ENCODE data around the gene PLCXD1.

The PLCXD1 gene

DNA sequence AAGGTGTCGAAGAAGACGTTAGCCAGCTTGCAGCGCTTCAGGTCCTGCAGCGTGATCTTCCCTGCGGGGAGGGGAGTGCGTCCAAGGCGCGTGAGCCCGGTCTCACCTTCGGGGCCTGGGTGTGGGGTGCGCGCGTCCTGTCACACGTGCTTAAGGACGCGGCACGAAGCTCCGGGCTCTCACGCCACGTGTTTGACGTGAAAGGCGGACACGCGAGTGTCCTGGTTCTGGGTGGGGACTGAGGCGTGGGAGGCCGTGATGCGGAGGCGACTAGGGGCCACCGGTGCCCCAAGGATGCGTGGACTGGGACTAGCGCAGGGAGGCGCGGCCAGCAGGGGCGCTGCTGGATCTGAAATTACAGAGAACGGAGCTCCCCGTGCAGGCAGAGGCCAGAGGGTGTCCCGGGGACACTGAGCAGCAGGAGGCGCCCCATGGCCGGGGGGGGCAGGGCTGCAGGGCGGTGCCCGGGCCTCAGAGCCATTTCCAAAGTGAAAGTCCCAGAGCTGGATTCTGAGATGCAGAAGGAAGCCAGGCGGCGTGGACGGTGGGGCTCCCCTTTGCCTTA, 57.7 kb downstream of the PLCXD1 start:
- H3K9me3 Mint-ChIP-seq: peaks cover 9% of the 10 kb centered on the region
- no peaks in the 10 kb centered on the region for H3K4me1 Mint-ChIP-seq (ENCODE audit: low read depth)
- H3K4me3 Mint-ChIP-seq: no peak overlapping the region
- H3K27ac Mint-ChIP-seq: no peak overlapping the region
- H3K27me3 Mint-ChIP-seq (ENCODE audit: low read depth): no peaks in the 10 kb centered on the region
- peaks cover 29% of the 10 kb centered on the region for H3K36me3 Mint-ChIP-seq (ENCODE audit: low read depth)

DNA sequence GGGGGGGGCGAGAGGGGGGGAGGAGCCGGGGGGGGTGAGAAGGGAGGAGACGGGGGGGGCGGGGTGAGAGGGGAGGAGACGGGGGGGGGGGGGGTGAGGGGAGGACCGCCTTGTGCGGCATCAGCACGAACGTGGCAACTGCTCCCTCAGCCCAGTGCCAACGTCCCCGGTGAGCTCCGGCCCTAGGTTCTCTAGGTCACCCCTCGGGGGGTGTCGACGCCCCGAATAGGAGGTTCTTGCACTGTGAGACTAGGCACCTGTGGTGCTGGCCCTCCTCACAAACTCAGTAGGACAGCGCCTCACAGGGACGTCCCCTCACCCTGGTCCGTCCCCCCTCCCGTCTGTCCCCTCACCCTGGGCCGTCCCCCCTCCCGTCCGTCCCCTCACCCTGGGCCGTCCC, 58.9 kb downstream of the PLCXD1 start:
- Mint-ChIP-seq H3K4me1 (ENCODE audit: low read depth) (no peaks in the 10 kb centered on the region), H3K27me3 (ENCODE audit: low read depth) (no peaks in the 10 kb centered on the region), H3K4me3 (no peak overlapping the region), H3K36me3 (ENCODE audit: low read depth) (peaks cover 35% of the 10 kb centered on the region), H3K9me3 (peaks cover 9% of the 10 kb centered on the region), H3K27ac (no peak overlapping the region)

DNA sequence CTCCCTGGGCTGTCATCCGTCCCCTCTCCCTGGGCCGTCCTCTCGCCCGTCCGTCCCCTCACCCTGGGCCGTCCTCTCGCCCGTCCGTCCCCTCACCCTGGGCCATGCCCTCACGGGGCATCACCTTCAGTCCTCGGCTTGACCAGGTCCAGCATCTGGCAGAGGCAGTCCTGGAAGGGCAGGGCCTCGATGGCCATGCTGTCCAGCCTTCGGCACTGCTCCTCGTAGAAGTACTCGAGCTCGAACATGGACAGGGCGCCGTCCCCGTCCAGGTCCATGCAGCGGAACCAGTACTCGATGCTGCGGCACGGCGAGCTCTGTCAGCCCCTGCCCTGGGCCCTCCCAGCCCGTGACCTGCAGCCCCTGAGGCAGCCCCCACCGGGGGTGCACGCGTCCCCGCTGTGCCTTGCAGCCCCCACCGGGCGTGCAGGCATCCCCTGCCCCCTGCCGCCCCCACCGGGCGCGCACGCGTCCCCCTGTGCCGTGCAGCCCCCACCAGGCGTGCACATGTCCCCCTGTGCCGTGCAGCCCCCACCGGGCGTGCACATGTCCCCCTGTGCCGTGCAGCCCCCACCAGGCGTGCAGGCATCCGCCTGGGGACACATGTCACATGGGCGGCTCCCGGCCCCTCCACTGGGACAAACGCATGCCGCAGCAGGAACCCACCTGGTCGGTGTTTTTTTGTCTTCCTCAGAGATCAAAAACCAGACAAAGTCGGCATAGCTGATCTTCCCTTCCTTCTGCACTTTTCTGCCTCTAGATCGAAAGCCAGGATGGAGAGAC, 59.7 kb downstream of the PLCXD1 start:
- Mint-ChIP-seq H3K9me3 (peaks cover 9% of the 10 kb centered on the region), H3K27me3 (ENCODE audit: low read depth) (no peaks in the 10 kb centered on the region), H3K4me3 (no peak overlapping the region), H3K4me1 (ENCODE audit: low read depth) (no peaks in the 10 kb centered on the region), H3K36me3 (ENCODE audit: low read depth) (peaks cover 37% of the 10 kb centered on the region), H3K27ac (no peak overlapping the region)

DNA sequence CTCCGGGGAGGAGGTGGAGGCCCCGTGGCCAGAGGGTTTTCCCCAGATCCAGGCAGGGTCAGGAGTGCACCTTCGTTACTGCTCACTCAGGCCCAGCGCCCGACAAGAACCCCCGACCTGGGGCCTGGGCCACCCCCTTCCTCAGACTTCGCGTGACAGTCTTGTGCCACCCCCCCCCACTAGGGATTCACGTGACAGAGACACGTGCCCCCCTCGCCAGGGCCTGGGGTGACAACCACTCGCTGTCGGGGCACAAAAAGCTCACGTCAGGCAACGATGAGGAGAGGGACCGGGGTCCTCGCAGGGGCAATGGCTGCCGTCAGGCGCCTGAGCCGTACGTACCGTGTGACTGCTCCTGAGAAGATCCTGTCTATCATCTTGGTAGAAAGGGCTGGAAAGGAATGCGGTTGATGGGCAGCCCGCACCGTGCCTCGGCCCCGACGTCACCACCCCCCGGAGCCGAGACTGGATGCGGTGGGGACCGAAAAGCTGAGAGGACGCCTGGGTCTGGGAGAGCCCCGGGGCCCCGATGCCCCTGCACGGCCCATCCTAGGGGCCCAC, 60.4 kb downstream of the PLCXD1 start:
- Mint-ChIP-seq H3K4me1 (ENCODE audit: low read depth) (no peaks in the 10 kb centered on the region), H3K9me3 (peaks cover 4% of the 10 kb centered on the region), H3K36me3 (ENCODE audit: low read depth) (peaks cover 31% of the 10 kb centered on the region), H3K27ac (no peak overlapping the region), H3K27me3 (ENCODE audit: low read depth) (no peaks in the 10 kb centered on the region), H3K4me3 (no peak overlapping the region)

DNA sequence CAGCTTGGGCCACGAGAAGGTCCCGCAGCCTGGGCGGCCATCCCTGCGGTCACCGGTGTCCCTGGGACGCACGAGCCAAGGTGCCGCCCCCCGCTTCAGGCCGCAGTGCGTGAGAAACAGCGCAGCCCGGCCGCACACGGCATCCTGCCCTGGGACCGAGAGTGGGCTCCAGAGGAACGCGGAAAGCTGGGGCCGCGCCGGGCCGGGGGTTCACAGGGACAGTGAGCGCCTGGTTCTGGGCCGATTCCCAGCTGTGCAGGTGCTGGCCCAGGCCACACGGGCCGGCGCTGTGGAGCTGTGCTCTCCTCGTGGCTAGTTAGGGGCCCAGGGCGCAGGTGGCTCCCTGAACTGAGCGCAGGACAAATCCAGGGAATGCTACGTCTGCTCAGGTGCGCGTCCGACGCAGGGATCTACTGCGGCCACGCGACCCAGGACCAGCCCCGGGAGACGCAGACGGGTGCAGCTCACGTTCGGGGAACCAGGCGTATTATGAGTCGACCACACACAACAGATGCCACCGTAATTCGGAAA, 63.3 kb downstream of the PLCXD1 start:
- peaks cover 3% of the 10 kb centered on the region for H3K9me3 Mint-ChIP-seq

DNA sequence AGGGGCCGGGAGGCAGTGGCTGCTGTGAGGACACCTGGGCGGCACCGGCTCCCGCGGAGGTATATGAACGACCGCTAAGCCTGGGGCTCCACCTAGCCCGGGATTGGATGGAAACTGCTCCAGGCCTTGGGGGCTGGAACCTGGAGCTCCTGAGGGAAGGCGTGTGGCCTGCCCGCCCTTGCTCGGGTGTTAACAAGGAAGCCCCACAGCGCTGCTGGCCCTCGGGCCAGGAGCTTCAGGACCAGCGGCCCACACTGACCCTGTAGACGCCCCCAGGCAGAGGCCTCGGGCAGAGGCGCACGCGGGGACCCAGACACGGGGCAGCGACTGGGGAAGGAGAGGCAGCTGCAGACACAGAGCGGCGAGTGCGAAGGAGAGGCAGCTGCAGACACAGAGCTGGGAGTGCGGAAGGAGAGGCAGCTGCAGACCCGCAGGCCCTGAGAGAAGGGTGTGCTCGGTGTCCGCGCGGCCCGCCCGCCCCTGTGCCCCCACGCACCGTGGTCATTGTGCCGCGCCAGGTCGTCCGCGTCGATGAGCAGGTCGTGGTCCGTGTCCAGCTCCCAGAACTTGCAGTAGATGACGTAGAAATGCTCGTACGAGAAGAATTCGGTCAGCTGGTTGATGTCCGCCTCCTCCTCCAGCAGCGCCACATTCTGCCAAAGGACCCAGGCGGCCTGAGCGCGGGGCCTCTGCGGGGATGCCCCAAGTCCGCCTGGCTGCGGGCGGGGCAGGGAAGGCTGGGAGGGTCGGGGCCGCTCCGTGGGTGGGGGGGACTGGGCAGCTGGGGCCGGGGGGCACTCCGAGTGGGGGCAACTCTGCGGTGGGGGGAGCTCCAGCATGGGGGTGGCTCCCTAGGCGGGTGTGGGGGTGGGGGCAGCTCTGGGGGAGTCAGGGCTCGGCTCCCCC, 64.1 kb downstream of the PLCXD1 start:
- H3K27ac Mint-ChIP-seq: no peak overlapping the region
- H3K36me3 Mint-ChIP-seq (ENCODE audit: low read depth): peaks cover 23% of the 10 kb centered on the region
- H3K4me3 Mint-ChIP-seq: no peak overlapping the region
- no peaks in the 10 kb centered on the region for H3K27me3 Mint-ChIP-seq (ENCODE audit: low read depth)
- H3K4me1 Mint-ChIP-seq (ENCODE audit: low read depth): peaks cover 2% of the 10 kb centered on the region
- peaks cover 3% of the 10 kb centered on the region for H3K9me3 Mint-ChIP-seq

More for the DNA sequence above, 63.3 kb downstream of the PLCXD1 start:
- H3K27me3 Mint-ChIP-seq (ENCODE audit: low read depth): no peaks in the 10 kb centered on the region
- no peak overlapping the region for H3K27ac Mint-ChIP-seq
- H3K4me1 Mint-ChIP-seq (ENCODE audit: low read depth): peaks cover 2% of the 10 kb centered on the region
- no peak overlapping the region for H3K4me3 Mint-ChIP-seq
- H3K36me3 Mint-ChIP-seq (ENCODE audit: low read depth): peaks cover 23% of the 10 kb centered on the region

DNA sequence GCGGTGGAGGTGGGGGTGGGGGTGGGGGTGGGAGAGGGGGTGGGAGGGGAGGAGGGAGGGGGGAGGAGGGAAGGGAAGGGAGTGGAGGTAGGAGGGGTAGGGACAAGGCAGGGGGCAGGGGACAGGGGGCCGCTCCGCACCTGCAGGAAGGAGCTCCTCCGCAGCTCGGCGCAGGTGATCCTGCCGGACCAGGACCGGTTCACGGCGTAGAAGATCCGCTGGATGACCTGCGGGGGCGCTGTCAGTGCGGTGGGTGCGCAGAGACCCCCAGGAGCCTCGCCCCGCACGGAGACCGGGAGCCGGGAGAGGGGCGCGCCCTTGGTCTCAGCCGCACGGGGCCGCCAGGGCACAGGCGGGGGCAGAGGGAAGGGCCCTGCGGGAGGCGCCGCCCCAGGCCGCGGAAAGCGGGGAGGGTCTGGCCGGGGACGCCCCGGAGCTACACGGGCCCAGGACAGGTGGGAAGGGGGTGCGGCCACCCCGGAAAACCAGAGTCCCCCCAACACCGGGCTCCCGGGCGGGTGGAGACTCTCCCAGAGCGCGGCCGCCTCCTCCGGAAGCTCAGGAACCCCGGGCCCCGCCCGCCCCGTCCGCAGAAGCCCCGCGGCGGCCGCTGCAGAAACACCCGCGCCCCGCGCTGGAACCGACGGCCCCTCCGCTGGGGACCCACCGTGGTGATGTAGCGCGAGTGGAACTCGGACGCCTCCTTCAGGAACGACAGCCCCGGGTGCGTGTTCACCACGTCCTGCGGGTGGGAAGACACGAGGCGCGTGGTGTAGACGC, 65.0 kb downstream of the PLCXD1 start:
- H3K9me3 Mint-ChIP-seq: peaks cover 3% of the 10 kb centered on the region
- H3K4me3 Mint-ChIP-seq: no peak overlapping the region
- peaks cover 23% of the 10 kb centered on the region for H3K36me3 Mint-ChIP-seq (ENCODE audit: low read depth)
- no peaks in the 10 kb centered on the region for H3K27me3 Mint-ChIP-seq (ENCODE audit: low read depth)
- H3K27ac Mint-ChIP-seq: no peak overlapping the region
- H3K4me1 Mint-ChIP-seq (ENCODE audit: low read depth): peaks cover 2% of the 10 kb centered on the region

DNA sequence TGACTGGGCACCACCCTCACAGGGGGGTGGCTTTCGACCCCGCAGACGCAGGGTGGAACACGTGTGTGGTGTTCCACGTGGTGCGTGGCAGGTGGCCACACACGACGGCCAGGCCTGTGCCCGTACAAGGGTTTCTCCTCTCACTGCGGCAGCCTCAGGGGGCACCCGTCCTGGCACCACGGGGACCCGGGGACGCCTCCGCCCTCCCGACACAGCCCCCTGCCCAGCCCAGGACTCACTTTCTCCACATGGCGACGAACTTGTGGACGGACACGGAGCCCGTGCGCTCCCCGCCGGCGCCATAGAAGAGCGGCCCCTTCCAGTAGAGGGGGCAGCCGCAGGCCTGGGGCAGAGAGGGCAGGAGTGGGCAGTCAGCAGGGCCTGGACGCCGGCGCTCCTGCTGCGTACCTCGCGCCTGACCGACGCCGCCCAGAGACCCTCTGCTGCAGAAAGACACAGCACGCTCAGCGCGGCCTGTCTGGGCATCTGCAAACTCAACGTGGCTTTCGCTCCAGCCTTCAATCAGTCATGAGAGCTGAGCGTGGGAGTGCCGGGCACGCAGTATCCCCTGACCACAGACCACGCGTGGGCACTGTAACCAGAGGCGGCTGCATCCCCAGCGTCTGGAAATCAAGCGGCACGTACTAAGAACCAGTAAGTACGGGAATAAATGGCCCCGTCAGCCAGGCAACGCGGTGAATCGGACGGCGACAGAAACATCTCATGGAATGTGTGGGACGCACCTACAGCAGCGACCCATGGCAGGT, 66.4 kb downstream of the PLCXD1 start:
- H3K9me3 Mint-ChIP-seq: no peaks in the 10 kb centered on the region
- no peak overlapping the region for H3K27ac Mint-ChIP-seq
- peaks cover 2% of the 10 kb centered on the region for H3K4me1 Mint-ChIP-seq (ENCODE audit: low read depth)
- no peaks in the 10 kb centered on the region for H3K27me3 Mint-ChIP-seq (ENCODE audit: low read depth)
- H3K36me3 Mint-ChIP-seq (ENCODE audit: low read depth): peaks cover 15% of the 10 kb centered on the region
- no peak overlapping the region for H3K4me3 Mint-ChIP-seq

DNA sequence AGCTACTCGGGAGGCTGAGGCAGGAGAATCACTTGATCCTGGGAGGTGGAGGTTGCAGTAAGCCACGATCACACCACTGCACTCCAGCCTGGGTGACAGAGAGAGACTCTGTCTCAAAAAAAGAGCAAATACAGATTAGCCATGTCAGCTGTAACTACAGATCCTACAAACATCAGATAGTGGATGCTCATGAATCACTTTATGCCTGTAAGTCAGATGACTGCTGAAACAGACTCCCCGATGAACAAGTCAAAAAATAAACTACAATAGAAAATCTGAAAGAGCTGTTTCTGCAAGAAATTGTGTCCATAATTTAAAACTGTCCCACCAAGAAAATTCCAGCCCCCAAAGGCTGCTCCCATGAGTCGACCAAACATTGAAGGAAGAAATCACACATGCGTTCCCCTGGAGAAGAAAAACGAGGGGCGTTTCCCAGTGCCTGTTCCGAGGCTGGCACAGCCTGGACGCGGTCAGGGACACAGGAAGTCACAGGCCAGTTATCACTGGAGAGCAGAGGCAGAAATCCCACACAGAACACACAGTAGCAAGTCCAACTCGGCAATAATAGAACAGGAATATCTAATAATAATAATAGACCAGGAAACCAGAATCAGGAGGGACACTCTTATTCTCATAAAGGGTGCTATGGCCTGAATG, 67.4 kb downstream of the PLCXD1 start:
- H3K4me3 Mint-ChIP-seq: no peak overlapping the region
- peaks cover 2% of the 10 kb centered on the region for H3K4me1 Mint-ChIP-seq (ENCODE audit: low read depth)
- no peaks in the 10 kb centered on the region for H3K9me3 Mint-ChIP-seq
- no peak overlapping the region for H3K27ac Mint-ChIP-seq
- peaks cover 15% of the 10 kb centered on the region for H3K36me3 Mint-ChIP-seq (ENCODE audit: low read depth)
- no peaks in the 10 kb centered on the region for H3K27me3 Mint-ChIP-seq (ENCODE audit: low read depth)

DNA sequence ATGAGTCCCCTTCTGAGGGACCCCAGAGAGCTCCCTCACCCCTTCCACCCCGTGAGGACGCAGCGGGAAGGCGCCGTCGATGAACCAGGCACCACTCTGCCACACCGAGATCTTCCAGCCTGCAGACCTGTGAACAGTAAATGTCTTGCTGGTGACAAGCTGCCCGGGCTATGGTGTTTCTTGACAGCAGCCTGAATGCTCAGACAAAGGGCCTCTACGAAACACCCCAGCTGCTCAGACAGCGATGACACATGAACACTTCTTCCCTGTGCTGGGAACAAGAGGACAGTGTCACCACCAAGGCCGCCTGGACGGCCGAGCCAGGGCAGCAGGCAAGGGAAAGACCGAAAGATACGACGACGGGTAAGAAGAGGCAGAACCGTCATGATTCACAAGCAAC, 68.0 kb downstream of the PLCXD1 start:
- Mint-ChIP-seq H3K36me3 (ENCODE audit: low read depth) (peaks cover 15% of the 10 kb centered on the region), H3K4me1 (ENCODE audit: low read depth) (peaks cover 2% of the 10 kb centered on the region), H3K27me3 (ENCODE audit: low read depth) (no peaks in the 10 kb centered on the region), H3K9me3 (no peaks in the 10 kb centered on the region), H3K27ac (no peak overlapping the region), H3K4me3 (no peak overlapping the region)

DNA sequence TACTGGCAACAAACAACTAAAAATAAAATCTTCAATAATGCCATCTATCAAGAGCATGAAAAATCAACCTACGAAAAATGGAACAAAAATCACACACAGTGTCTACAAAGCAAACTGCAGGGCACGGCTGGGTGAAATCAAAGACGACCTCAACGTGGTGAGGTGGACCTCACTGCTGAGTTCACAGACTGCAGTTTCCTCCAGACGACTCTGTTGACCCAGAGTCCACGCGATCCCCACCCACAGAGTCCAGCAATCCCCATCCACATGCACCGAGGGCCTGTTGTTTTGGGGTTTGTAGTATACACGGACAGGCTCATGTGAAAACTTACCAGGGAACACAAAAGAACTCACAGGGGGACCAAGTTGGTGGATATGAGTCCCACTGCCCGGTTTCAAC, 68.5 kb downstream of the PLCXD1 start:
- Mint-ChIP-seq H3K9me3 (no peaks in the 10 kb centered on the region), H3K27me3 (ENCODE audit: low read depth) (no peaks in the 10 kb centered on the region), H3K27ac (no peak overlapping the region), H3K4me1 (ENCODE audit: low read depth) (peaks cover 2% of the 10 kb centered on the region), H3K36me3 (ENCODE audit: low read depth) (peaks cover 13% of the 10 kb centered on the region), H3K4me3 (no peak overlapping the region)

DNA sequence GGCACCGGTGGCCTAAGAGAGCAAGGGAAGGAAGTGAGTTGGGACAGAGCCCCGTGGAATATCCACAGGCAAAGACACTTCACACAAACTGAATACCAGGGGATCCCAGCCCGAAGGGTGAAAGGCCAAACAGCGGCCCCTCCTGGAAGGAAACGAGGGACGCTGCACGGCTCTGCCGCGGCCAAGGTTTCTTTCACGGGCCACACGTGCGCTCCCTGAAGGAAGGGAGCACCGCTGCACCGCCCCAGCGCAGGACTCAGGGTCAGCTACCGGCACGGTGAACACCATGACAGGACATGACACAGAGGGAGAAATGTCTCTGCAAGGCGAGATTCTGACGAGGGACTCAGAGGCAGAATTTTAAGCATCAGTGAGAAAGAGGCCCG, 69.0 kb downstream of the PLCXD1 start:
- Mint-ChIP-seq H3K36me3 (ENCODE audit: low read depth) (peaks cover 10% of the 10 kb centered on the region), H3K4me3 (no peak overlapping the region), H3K27me3 (ENCODE audit: low read depth) (no peaks in the 10 kb centered on the region), H3K9me3 (no peaks in the 10 kb centered on the region), H3K4me1 (ENCODE audit: low read depth) (peaks cover 4% of the 10 kb centered on the region), H3K27ac (no peak overlapping the region)
